ENCODE results near the gene BMPR2. TPM values are rescaled to one million over a fixed set of nuclear protein-coding genes. Genes with fewer than 3 reads are reported as not detected.

BMPR2 gene
- polyA plus RNA-seq, 1 of the 3 experiments (the other 2 are of a cell fraction) = 10.2 TPM

- no peaks in the 10 kb centered on the region for H3K9me2 ChIP-seq
- no peaks in the 10 kb centered on the region for H3K27me3 ChIP-seq (ENCODE audit: insufficient read depth)
- ChIA-PET POLR2A (no interaction called here), CTCF (interaction anchor here (0.7 to 3.1 kb wide), 2 partner anchors 11 to 1208 kb away, joined by 3 to 24 read pairs; no protein-coding TSS in a partner anchor)
- H3K27ac ChIP-seq (ENCODE audit: low read depth in 2 of 2, low read length in 1 of 2) = no peak overlapping the region
- no peaks in the 10 kb centered on the region for H3F3A ChIP-seq (replicated peaks; ENCODE audit: insufficient read depth)
- H3K4me3 ChIP-seq (ENCODE audit: low read depth in 2 of 2, low read length in 1 of 2) = no peak overlapping the region
- no peak overlapping the region for H3K9ac ChIP-seq
- no peaks in the 10 kb centered on the region for H3K36me3 ChIP-seq (replicated peaks in 1 of 2; ENCODE audit: control insufficient read depth in 1 of 2, insufficient read depth in 2 of 2, low read length in 1 of 2)
- H3K4me1 ChIP-seq (ENCODE audit: control insufficient read depth in 1 of 2, insufficient read depth in 2 of 2, low read depth in 1 of 2, low read length in 1 of 2) = no peaks in the 10 kb centered on the region
- no peaks in the 10 kb centered on the region for H4K20me1 ChIP-seq (ENCODE audit: insufficient read depth)
- 87% methylated on average over 4 of the region's 4 CpGs for WGBS (ENCODE audit: low lambda C conversion rate)
- no peak overlapping the region for H3K4me2 ChIP-seq
- TF ChIP-seq NFIC (IDR thresholded peaks at IDR 0.05; ENCODE audit: borderline replicate concordance) (no peak), ELF1 (IDR thresholded peaks at IDR 0.05) (no peak), FOXM1 (IDR thresholded peaks at IDR 0.05; ENCODE audit: low read depth) (no peak), TAF1 (IDR thresholded peaks at IDR 0.05; ENCODE audit: borderline replicate concordance, low read depth, low read length) (no peak), USF2 (IDR thresholded peaks at IDR 0.05; ENCODE audit: borderline replicate concordance, low read depth, low read length) (no peak), SIN3A (IDR thresholded peaks at IDR 0.05; ENCODE audit: borderline replicate concordance, low read depth, low read length) (no peak), GABPA (IDR thresholded peaks at IDR 0.05; ENCODE audit: low read depth) (no peak), MAX (IDR thresholded peaks at IDR 0.05; ENCODE audit: low read depth) (no peak), FOXJ3 (CRISPR knock-in tag; IDR thresholded peaks at IDR 0.05) (no peak), RXRA (IDR thresholded peaks at IDR 0.05; ENCODE audit: borderline replicate concordance, low read depth) (no peak), RCOR1 (IDR thresholded peaks at IDR 0.05; ENCODE audit: low read length) (no peak), JUND (IDR thresholded peaks at IDR 0.05) (no peak)
- no peak overlapping the region for H2AFZ ChIP-seq (ENCODE audit: low read depth)
- no peaks in the 10 kb centered on the region for H3K79me2 ChIP-seq (ENCODE audit: insufficient read depth)
- DNase-seq = no peak
- H3K9me3 ChIP-seq = no peaks in the 10 kb centered on the region
Measured at GRCh38 chr2:202599911-202600310, 223.8 kb downstream of the BMPR2 start.

DNA sequence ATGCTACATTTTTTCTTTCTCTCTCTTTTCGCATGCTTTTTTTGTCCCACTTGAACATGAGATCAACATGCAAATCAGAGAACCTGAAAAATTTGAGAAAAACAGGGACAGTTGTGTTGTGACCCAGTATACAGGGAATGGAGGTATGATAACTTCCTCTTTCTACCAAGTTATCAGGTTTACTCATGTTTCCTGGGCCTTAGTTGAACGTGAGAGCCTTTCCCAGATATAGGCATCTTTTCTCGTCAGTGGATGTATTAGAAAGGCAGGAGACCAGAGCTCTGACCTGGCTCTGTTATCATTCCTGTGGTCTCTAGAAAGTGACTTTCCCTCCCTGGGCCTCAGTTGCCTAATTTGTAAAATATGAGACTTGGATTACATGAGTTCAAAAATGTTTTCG is 228.6 kb downstream of the BMPR2 start:
- TF ChIP-seq USF2 (IDR thresholded peaks at IDR 0.05; ENCODE audit: borderline replicate concordance, low read depth, low read length) = no peak
- no peak for TF ChIP-seq NRF1 (IDR thresholded peaks at IDR 0.05; ENCODE audit: low read depth, low read length)
- TF ChIP-seq EP300 (IDR thresholded peaks at IDR 0.05; ENCODE audit: borderline replicate concordance in 1 of 2, low read depth in 1 of 2, low read length in 1 of 2) = no peak
- no peak for TF ChIP-seq RXRA (IDR thresholded peaks at IDR 0.05; ENCODE audit: borderline replicate concordance, low read depth)
- TF ChIP-seq EZH2phosphoT487 (IDR thresholded peaks at IDR 0.05; ENCODE audit: borderline replicate concordance, low read depth) = no peak
- no peak for TF ChIP-seq CTCF (IDR thresholded peaks at IDR 0.05)
- no peak for TF ChIP-seq SIN3A (IDR thresholded peaks at IDR 0.05; ENCODE audit: borderline replicate concordance, low read depth, low read length)
- no peak for TF ChIP-seq FOXM1 (IDR thresholded peaks at IDR 0.05; ENCODE audit: low read depth)
- TF ChIP-seq USF1 (IDR thresholded peaks at IDR 0.05; ENCODE audit: borderline replicate concordance, low read depth) = no peak
- no peak for TF ChIP-seq GABPA (IDR thresholded peaks at IDR 0.05; ENCODE audit: low read depth)
- TF ChIP-seq MXI1 (IDR thresholded peaks at IDR 0.05; ENCODE audit: low read depth, low read length) = no peak
- no peak for TF ChIP-seq TCF12 (IDR thresholded peaks at IDR 0.05)
- TF ChIP-seq PBX3 (IDR thresholded peaks at IDR 0.05) = no peak
- TF ChIP-seq YY1 (IDR thresholded peaks at IDR 0.05; ENCODE audit: low read depth) = no peak
- no peak for TF ChIP-seq TAF1 (IDR thresholded peaks at IDR 0.05; ENCODE audit: borderline replicate concordance, low read depth, low read length)
- no peak for TF ChIP-seq ELF1 (IDR thresholded peaks at IDR 0.05)
- Histone ChIP-seq H3K79me2 (ENCODE audit: insufficient read depth) (no peaks in the 10 kb centered on the region), H3K27me3 (ENCODE audit: insufficient read depth) (no peaks in the 10 kb centered on the region), H3F3A (replicated peaks; ENCODE audit: insufficient read depth) (no peaks in the 10 kb centered on the region), H3K27ac (ENCODE audit: low read depth in 2 of 2, low read length in 1 of 2) (no peak overlapping the region), H3K4me2 (no peak overlapping the region), H3K9ac (no peak overlapping the region), H2AFZ (ENCODE audit: low read depth) (no peak overlapping the region), H3K4me1 (ENCODE audit: control insufficient read depth in 1 of 2, insufficient read depth in 2 of 2, low read depth in 1 of 2, low read length in 1 of 2) (no peaks in the 10 kb centered on the region), H3K9me2 (no peaks in the 10 kb centered on the region), H3K9me3 (no peaks in the 10 kb centered on the region), H3K36me3 (replicated peaks in 1 of 2; ENCODE audit: control insufficient read depth in 1 of 2, insufficient read depth in 2 of 2, low read length in 1 of 2) (no peaks in the 10 kb centered on the region), H4K20me1 (ENCODE audit: insufficient read depth) (no peaks in the 10 kb centered on the region), H3K4me3 (ENCODE audit: low read depth in 2 of 2, low read length in 1 of 2) (no peak overlapping the region)
- ChIA-PET POLR2A (no interaction called here), CTCF (no interaction called here)
- no peak for DNase-seq
- WGBS (ENCODE audit: low lambda C conversion rate) = 97% methylated on average over 3 of the region's 4 CpGs
